Activated T-cell treated with anti-CD3 and anti-CD28 coated beads, Interleukin-2, amount 50 U/mL, for 72 hours (primary cell): ENCODE results near the gene KRTAP10-4. TPM values are rescaled to one million over a fixed set of nuclear protein-coding genes. Genes with fewer than 3 reads are reported as not detected.
A peak's percentile ranks its signal among the peaks of the same experiment; 100 is the strongest.
"Not testable (repeated sequence)": the region's sequence is repeated elsewhere in the genome, so short reads cannot be mapped to it uniquely, and the experiment has no call there.

Source experiments
- ATAC-seq, 2 donors: fragments of 150-1000 bp; cut with Tn5 transposase; replicated peaks in 1 of 2; 2 replicates each; pipeline ENCODE4 v1.10.0; 2021; ENCODE audit warnings: moderate library complexity in 2 of 2, mild to moderate bottlenecking in 1 of 2
- DNase-seq, 2 donors: peaks; one replicate each; pipeline ENCODE4 v3.0.0; 2021 to 2022; ENCODE audit warnings: mixed read lengths in 1 of 2
- H3K27ac Mint-ChIP-seq: one replicate; pipeline ENCODE4 v1.8.0; 2022; ENCODE audit warnings: mild to moderate bottlenecking, moderate library complexity, mixed read lengths
- H3K27me3 Mint-ChIP-seq: one replicate; pipeline ENCODE4 v1.8.0; 2022; ENCODE audit warnings: low read depth, mixed read lengths
- H3K36me3 Mint-ChIP-seq, 2 donors: one replicate each; pipeline ENCODE4 v1.8.0; 2022; ENCODE audit warnings: mixed read lengths in 2 of 2, mild to moderate bottlenecking in 1 of 2; ENCODE audit not compliant: insufficient read depth in 2 of 2
- H3K4me1 Mint-ChIP-seq: one replicate; pipeline ENCODE4 v1.8.0; 2022; ENCODE audit warnings: low read depth, mixed read lengths
- H3K4me3 Mint-ChIP-seq, 2 donors: one replicate each; pipeline ENCODE4 v1.8.0; 2022; ENCODE audit warnings: mild to moderate bottlenecking in 2 of 2, mixed read lengths in 2 of 2, moderate library complexity in 2 of 2
- H3K9me3 Mint-ChIP-seq, 2 donors: one replicate each; pipeline ENCODE4 v1.8.0; 2022; ENCODE audit warnings: mixed read lengths in 2 of 2
- total RNA-seq, 2 donors: library from RNA; stranded (reverse); gene quantifications; one replicate each; pipeline ENCODE4 v1.2.3, GENCODE V29; 2022

KRTAP10-4 gene
- total RNA-seq, 2 donors from 2014 or later = not detected

GRCh38 chr21:44542716-44543115 lies 30.8 kb upstream of the KRTAP10-4 start:
- H3K27me3 Mint-ChIP-seq = no peaks in the 10 kb centered on the region
- H3K4me3 Mint-ChIP-seq = no peak overlapping the region
- ATAC-seq (no peak), DNase-seq (no peak)
- peaks cover 9% of the 10 kb centered on the region for H3K4me1 Mint-ChIP-seq
- peaks cover 10 to 18% of the 10 kb centered on the region in 2 donors for H3K36me3 Mint-ChIP-seq
- no peak overlapping the region for H3K27ac Mint-ChIP-seq
- H3K9me3 Mint-ChIP-seq = peaks cover 14 to 17% of the 10 kb centered on the region in 2 donors

GRCh38 chr21:44544566-44544965 lies 29.0 kb upstream of the KRTAP10-4 start:
- Mint-ChIP-seq H3K4me1 (peaks cover 18% of the 10 kb centered on the region), H3K27me3 (no peaks in the 10 kb centered on the region), H3K4me3 (no peak overlapping the region), H3K36me3 (peaks cover 12 to 20% of the 10 kb centered on the region in 2 donors), H3K27ac (no peak overlapping the region), H3K9me3 (peaks cover 16 to 17% of the 10 kb centered on the region in 2 donors)
- DNase-seq = no peak
- no peak for ATAC-seq

- H3K9me3 Mint-ChIP-seq = peaks cover 13 to 16% of the 10 kb centered on the region in 2 donors
- ATAC-seq (peak in 1 of 2 donors; percentile 59), DNase-seq (peak in 1 of 2 donors; percentile 11)
- peak overlapping the region; percentile 77 to 81 for H3K4me3 Mint-ChIP-seq
- peaks cover 12 to 21% of the 10 kb centered on the region in 2 donors for H3K36me3 Mint-ChIP-seq
- H3K27me3 Mint-ChIP-seq = no peaks in the 10 kb centered on the region
- peaks cover 18% of the 10 kb centered on the region for H3K4me1 Mint-ChIP-seq
- H3K27ac Mint-ChIP-seq = peak overlapping the region; percentile 98
Observed at GRCh38 chr21:44547656-44548331, 25.7 kb upstream of the KRTAP10-4 start.

- Mint-ChIP-seq H3K9me3 (peaks cover 13 to 16% of the 10 kb centered on the region in 2 donors), H3K4me1 (peaks cover 18% of the 10 kb centered on the region), H3K36me3 (peaks cover 12 to 25% of the 10 kb centered on the region in 2 donors), H3K27me3 (no peaks in the 10 kb centered on the region), H3K4me3 (no peak overlapping the region), H3K27ac (no peak overlapping the region)
- ATAC-seq = no peak
- DNase-seq = no peak
Observed at GRCh38 chr21:44548381-44548780, 25.1 kb upstream of the KRTAP10-4 start.

- Mint-ChIP-seq H3K27me3 (no peaks in the 10 kb centered on the region), H3K27ac (no peak overlapping the region), H3K4me3 (no peak overlapping the region), H3K9me3 (peaks cover 13 to 16% of the 10 kb centered on the region in 2 donors), H3K4me1 (peaks cover 18% of the 10 kb centered on the region), H3K36me3 (peaks cover 12 to 25% of the 10 kb centered on the region in 2 donors)
- ATAC-seq = no peak
- no peak for DNase-seq
Observed at GRCh38 chr21:44548922-44549321, 24.6 kb upstream of the KRTAP10-4 start.

GRCh38 chr21:44549525-44550211 lies 23.9 kb upstream of the KRTAP10-4 start:
- ATAC-seq (no peak), DNase-seq (no peak)
- no peak overlapping the region for H3K27ac Mint-ChIP-seq

GRCh38 chr21:44550285-44550684 lies 23.2 kb upstream of the KRTAP10-4 start:
- H3K36me3 Mint-ChIP-seq = peaks cover 12 to 25% of the 10 kb centered on the region in 2 donors

More at GRCh38 chr21:44549525-44550211, 23.9 kb upstream of the KRTAP10-4 start:
- no peaks in the 10 kb centered on the region for H3K27me3 Mint-ChIP-seq
- H3K36me3 Mint-ChIP-seq = peaks cover 12 to 25% of the 10 kb centered on the region in 2 donors
- peaks cover 13 to 15% of the 10 kb centered on the region in 2 donors for H3K9me3 Mint-ChIP-seq
- H3K4me3 Mint-ChIP-seq = no peak overlapping the region
- H3K4me1 Mint-ChIP-seq = peaks cover 18% of the 10 kb centered on the region

GRCh38 chr21:44550807-44551206 lies 22.7 kb upstream of the KRTAP10-4 start:
- no peak for ATAC-seq
- Mint-ChIP-seq H3K27me3 (no peaks in the 10 kb centered on the region), H3K4me1 (peaks cover 18% of the 10 kb centered on the region), H3K4me3 (no peak overlapping the region), H3K27ac (no peak overlapping the region), H3K36me3 (peaks cover 12 to 21% of the 10 kb centered on the region in 2 donors), H3K9me3 (peaks cover 13 to 16% of the 10 kb centered on the region in 2 donors)
- no peak for DNase-seq

More at GRCh38 chr21:44550285-44550684, 23.2 kb upstream of the KRTAP10-4 start:
- H3K27ac Mint-ChIP-seq, ATAC-seq, H3K4me3 Mint-ChIP-seq, H3K27me3 Mint-ChIP-seq, DNase-seq: not testable (repeated sequence)
- Mint-ChIP-seq H3K9me3 (peaks cover 13 to 16% of the 10 kb centered on the region in 2 donors), H3K4me1 (peaks cover 18% of the 10 kb centered on the region)

- Mint-ChIP-seq H3K4me3 (no peak within 1 kb of the TSS), H3K27me3 (no peaks in the 10 kb centered on the region), H3K9me3 (peaks cover 13 to 16% of the 10 kb centered on the region in 2 donors), H3K4me1 (peaks cover 18% of the 10 kb centered on the region), H3K27ac (no peak within 1 kb of the TSS), H3K36me3 (peaks cover 12 to 20% of the 10 kb centered on the region in 2 donors)
- no peak for ATAC-seq
- DNase-seq = no peak
Observed at GRCh38 chr21:44551340-44551961, 22.1 kb upstream of the KRTAP10-4 start, which contains the start of gene KRTAP10-2. Gene KRTAP10-2 (minus strand): TSS chr21:44551505. CDS start chr21:44551458, 47 bp downstream.

- H3K36me3 Mint-ChIP-seq = peaks cover 6 to 13% of the 10 kb centered on the region in 2 donors
- H3K4me1 Mint-ChIP-seq = peaks cover 14% of the 10 kb centered on the region
- no peak overlapping the region for H3K27ac Mint-ChIP-seq
- no peak overlapping the region for H3K4me3 Mint-ChIP-seq
- H3K9me3 Mint-ChIP-seq = peaks cover 6 to 9% of the 10 kb centered on the region in 2 donors
- no peaks in the 10 kb centered on the region for H3K27me3 Mint-ChIP-seq
- DNase-seq (no peak), ATAC-seq (no peak)
Observed at GRCh38 chr21:44552136-44552535, 21.4 kb upstream of the KRTAP10-4 start.

- Mint-ChIP-seq H3K36me3 (peaks cover 2 to 8% of the 10 kb centered on the region in 2 donors), H3K9me3 (peaks cover under 1 to 4% of the 10 kb centered on the region in 2 donors), H3K27ac (no peak overlapping the region), H3K27me3 (no peaks in the 10 kb centered on the region), H3K4me1 (peaks cover 9% of the 10 kb centered on the region), H3K4me3 (no peak overlapping the region)
- DNase-seq = no peak
- ATAC-seq = no peak
Observed at GRCh38 chr21:44552681-44553080, 20.8 kb upstream of the KRTAP10-4 start.

- no peak overlapping the region for H3K4me3 Mint-ChIP-seq
- ATAC-seq (no peak), DNase-seq (no peak)
- no peak overlapping the region for H3K27ac Mint-ChIP-seq
- no peaks in the 10 kb centered on the region for H3K27me3 Mint-ChIP-seq
- H3K4me1 Mint-ChIP-seq = no peaks in the 10 kb centered on the region
- peaks cover 0 to 7% of the 10 kb centered on the region in 2 donors for H3K36me3 Mint-ChIP-seq
- H3K9me3 Mint-ChIP-seq = peaks cover 0 to 4% of the 10 kb centered on the region in 2 donors
Observed at GRCh38 chr21:44555200-44555875, 18.2 kb upstream of the KRTAP10-4 start.
